GM19240 (cell line): ENCODE results near the gene WSB2.

Experiments
- DNase-seq: peaks from one replicate; pipeline ENCODE4 v3.0.0; 2011; ENCODE audit warnings: low spot score; ENCODE audit not compliant: insufficient read length

The WSB2 gene

DNA sequence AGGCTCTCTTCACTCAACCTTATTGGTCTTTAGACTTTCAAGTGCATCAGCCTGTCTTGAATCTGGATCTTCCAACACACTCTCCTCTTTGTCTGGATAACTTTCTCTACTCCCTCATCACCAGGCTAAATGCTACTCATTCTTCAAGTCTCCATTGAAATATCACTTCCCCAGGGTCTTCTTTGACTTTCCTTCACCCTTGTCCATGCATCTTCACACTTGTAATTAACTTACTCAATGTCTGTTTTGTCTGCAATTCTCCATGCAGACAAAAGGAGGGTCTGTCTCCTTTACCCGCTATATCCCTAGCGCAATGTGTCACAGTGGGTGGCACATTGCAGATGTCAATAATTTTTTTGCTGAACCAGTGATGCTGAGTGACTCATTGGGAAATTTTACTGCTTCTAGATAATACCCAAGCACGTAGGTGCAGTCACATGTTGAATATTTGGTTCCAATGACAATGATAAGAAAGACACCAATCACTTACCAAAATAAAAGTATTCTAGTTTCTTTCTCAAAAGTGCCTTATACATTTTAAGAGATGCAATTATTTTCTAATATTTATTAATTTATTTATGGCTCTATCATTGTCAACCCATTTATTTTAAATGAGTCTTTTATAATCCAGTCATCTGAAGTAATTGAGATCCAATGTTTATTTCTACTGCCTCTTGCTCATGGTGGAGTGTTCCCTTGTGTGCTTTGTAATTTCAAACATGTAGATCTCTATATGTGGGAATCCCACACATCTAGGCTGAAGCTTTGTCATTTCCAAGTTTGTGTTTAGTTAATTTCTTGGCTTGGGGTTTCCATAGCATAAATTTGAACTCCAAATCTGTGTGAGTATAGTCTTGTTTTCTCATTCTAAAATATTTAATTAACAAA is 66.2 kb downstream of the WSB2 start:
- no peak for DNase-seq

DNA sequence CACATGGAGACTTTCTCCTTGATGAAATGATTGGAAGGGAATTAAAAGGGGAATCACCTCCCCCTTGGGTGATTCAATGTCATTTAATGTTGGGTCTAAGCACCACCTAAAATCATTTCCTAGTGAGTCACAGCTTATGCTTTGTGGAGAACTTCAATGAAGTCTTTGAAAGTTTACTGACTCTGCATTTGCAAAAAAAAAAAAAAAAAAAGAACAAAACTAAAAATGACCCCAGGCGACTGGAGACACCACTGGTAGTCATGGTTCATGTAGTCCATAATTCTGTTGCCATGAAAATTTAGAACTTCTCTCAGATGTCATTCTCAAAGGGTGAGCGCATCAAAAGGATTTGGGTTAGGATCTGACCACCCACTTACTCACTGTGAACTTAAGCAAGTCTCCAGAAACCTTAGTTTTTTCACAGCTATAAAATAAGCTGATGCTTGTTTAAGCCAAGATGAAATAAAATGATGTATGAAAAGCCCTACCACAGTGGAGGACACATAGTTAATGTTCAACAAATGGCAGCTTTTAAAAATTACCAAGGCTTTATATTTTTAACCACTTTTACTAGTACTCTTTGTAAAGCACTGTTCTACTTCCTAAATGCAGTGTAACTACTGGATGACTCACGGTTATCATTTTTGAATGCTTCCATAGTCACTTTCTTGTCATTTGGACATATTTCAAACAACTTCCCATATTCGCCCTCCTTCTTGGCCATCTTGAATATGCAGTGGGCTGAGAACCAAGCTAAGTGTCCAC is 74.1 kb downstream of the WSB2 start:
- no peak for DNase-seq

DNA sequence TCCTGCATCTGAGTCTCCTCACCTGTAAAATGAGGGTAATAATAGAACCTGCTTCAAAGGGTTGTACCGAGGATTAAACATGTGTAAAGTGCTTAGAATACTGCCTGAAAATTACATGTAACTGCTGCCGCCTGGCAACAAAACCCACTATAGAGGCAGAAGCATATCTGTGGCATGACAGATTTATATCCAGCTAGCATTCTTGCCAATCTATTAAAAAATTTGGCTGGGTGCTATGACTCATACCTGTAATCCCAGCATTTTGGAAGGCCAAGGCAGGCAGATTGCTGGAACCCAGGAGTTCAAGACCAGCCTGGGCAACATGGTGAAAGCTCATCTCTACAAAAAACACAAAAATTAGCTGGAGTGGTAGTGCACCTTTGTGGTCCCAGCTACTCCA is 75.8 kb downstream of the WSB2 start:
- DNase-seq, result no peak
